GM19043 (cell line): Measurements from ENCODE around the gene SAMD5.

Experiments
- ATAC-seq: cut with Tn5 transposase; IDR thresholded peaks from one replicate; pipeline ENCODE4 v1.9.1; 2021; ENCODE audit warnings: low read depth; ENCODE audit not compliant: unreplicated experiment

Gene SAMD5

DNA sequence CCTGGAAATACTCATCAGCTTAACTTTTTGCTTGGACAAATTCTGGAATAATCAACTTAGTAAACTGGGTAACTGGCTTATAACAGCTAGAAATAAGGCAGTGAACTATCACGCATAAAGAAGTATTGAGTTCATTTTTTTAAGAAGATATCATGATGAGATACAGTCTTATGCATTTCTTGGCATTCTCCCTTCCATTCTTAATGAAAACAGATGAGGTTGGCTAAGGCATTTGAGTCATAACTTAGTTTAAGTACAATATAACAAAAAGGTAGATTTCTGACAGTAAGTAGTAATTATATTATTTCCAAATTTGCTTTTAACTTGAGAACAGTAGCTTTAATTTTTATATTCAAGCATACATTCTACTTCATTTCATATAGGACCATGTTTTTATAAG is 56.1 kb downstream of the SAMD5 start:
- ATAC-seq, result no peak

DNA sequence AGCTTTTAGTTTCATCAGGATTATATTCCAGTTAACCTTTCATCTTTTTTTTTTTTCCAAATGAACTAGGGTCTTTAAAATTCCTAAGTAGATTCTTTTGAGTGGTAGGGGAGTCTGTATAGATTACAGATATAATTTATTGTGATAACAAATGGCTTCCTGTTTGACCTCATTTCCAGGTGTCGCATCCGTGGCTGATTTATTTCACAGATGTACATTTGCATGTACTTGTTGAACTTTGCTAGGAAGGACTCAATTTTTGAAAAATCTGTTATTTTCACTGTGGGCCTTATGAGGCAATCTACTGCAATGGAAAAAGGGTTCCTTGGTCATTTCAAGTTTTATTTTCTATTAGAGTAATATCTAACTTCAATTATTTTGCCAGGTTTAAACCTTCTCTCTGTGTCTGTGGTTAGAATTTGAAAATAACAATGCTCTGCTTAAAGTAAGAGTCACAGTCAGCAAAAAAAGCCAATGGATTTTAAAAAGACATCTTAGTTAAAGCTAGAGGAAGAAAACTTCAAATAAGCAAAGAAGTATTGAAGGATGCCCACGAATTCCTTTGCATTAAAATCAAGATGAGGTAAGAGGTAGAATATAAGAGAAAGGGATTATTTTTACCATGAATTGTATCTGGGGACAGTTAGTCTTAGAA is 57.9 kb downstream of the SAMD5 start:
- no peak for ATAC-seq

DNA sequence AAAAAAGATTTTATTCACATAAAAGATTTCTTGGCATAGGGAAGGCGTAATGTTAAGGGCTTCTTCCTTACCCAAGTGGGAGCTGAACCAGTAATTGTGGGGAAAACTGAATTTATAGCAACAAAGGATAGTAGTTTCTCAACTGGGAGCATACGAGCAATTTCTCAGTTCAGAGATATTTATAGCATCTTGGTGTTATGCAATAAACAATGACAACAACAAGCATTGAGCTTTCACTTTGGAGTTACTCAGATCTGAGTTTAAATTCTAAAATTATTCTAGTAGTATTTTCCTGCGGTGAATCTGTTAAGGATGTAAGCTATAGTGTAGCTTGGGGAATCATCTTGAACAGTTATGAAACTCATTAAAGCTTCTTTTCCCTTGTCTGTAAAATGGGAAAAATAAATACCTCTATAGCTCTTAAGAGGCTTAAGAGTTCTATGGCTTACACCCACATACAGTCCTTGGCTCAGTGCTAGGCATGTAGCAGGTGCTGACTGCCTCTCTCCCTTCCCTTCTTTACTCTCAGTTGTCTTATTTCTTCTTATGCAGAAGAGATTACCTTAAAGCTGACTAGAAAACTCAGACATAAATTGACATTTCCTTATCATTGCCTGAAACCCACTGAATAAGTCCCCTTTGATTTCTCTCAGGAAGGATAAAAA is 58.8 kb downstream of the SAMD5 start:
- no peak for ATAC-seq

DNA sequence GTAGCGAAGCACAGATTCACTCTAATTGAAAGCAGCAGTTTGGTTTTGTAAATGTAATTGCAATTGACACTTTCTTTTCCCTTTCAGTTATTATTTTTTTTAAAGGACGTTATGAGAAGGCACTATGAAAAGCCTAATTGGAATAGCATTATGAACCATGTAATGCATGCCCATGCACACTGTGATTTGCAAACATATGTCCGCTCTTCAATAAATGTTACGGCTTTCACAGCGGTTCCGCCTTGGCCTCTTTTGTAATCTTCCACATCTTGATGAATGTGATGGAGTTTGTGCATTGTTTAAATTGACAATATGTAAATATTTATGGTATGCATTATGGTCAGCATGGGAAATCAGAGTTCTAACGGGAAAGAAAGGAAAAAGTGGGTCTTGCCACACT is 61.3 kb downstream of the SAMD5 start:
- ATAC-seq, result no peak

DNA sequence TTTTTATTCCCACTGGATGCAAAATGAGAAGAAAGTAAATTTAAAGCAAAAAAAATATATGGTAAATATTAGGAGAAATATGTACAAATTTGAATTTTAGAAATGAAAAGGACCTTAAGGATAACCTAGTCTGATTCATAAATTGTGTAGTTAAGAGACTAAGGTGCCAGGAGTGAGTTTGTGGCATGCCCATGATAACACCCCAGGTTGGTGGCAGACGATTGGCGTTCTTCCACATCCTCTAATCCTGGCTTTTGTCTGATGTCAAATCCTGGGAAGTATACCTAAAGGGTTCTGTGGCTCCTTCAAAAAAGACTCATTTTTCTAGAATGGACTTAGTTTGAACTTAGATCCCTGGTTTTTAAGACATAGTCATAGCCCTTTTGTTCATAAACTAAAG is 62.2 kb downstream of the SAMD5 start:
- no peak for ATAC-seq

DNA sequence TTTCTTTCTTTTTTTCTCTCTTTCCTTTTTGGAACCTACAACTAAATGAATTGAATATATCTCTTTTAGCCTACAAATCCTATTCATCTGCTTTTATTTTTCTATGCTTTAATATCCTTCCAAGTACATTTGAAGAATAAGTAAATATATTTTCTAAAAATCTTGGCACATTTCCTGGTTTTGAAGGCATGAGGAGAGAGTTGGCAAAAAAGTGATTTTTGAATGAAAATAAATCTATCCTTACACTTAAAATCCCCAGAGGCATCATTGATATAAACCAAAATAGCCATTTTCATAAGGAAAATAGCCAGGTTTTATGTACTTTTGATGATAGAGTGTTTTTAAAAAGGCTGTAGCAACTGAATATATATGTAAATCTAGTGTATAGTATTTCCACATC is 69.0 kb downstream of the SAMD5 start:
- ATAC-seq, result no peak

DNA sequence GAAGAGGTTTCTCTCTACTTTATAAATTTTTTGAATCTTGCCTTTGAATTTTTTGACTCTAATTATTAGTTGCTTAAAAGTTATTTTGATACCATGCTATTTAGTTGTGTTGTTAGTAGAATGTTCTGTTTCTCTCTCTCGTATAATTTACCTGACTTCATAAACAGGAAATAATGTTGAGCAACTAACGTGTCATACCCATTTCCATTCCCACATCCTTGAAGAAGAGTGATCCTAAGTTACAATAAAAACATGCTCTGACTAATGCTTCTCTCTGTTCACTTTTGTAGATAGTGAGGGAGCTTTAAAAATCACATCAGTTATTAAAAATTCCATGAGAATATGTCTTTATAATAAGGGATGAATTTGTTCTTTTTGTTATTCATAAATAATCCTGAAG is 69.7 kb downstream of the SAMD5 start:
- no peak for ATAC-seq

DNA sequence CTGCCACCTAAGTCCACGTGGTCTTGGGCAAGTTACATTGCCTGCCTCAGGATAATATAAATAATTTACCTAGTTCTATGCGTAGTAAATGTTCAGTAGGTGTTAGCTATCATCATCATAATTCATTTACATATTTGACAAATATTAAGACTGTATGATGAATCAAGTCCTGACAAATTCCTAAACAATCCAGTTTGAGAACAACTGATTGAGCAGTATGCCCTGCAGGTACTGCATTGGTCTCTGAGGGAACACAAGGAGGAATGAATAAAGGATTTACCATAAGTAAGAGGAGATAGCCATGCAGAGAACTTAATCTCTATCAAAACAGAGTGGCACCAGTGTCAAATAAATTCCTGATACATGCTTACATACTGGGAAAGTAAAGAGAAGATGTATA is 70.4 kb downstream of the SAMD5 start:
- no peak for ATAC-seq

DNA sequence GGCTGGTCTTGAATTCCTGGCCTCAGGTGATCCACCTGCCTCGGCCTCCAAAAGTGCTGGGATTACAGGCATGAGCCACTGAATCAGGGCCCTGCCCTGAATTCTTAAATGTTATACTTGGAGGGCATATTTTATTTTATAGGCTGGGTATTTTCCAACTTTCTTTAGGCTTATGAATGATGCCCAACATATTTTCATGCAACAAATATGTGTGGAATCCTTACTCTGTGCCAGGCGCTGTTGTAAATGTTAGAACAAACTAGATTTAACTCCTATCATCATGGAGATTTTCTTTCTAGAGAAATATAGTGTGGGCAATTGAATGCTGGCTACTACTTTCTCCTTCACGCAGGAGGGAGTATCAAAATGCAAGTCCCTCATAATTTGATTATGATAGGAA is 71.2 kb downstream of the SAMD5 start:
- no peak for ATAC-seq

DNA sequence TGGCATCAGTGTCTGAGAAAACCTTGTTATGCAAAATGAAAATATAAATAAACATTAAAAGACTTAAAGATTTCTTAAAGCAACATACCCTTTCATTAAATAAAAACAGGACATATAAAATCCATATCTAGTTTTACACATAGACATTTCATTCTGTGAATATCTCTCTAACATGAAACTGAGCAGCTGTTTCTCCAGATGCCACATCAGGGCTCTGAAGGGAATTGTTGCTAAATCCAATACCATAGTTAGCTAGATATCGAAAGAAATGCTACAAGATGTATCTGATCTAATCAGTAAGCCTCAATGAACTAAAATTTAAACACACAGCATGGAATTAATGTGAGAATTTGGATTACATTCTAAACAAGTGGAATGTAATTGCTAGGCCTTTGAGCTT is 74.5 kb downstream of the SAMD5 start:
- ATAC-seq, result no peak

DNA sequence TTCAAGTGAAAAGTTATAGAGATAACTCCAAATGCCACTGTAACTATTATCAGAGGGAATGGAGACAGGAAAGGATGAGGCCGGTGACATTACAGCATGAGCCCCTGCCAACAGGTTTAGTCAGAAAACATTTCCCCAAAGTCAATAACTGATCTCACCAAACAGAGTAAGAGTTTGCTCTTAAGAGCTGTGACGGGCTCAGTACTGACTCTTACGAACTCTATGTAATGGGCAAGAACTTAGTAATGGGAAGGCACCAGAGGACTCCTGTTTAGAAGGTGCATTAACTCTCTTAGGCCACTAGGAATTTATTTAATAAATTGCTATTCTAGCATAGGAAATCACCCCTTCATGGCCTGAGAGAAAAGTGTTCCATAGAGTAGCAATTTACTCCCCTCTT is 76.8 kb downstream of the SAMD5 start:
- ATAC-seq, result no peak

DNA sequence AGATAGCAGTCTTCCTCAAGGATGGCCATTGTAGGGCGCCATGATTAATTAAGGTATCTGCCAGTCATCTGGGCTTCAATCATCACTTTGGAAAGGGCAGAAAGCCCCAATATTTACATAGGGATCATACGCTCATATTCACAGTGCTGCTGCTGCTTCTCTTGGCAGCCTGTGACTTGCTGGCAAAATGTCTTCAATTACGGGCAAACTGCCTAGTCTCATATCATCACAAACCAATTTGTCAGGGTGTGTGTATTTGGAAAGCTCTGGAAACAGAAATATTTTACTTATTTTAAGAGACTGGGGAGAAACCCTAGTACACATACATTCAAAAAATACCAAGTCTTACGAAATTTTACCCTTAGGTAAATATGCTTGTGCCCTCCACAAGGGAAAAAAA is 77.6 kb downstream of the SAMD5 start:
- no peak for ATAC-seq

DNA sequence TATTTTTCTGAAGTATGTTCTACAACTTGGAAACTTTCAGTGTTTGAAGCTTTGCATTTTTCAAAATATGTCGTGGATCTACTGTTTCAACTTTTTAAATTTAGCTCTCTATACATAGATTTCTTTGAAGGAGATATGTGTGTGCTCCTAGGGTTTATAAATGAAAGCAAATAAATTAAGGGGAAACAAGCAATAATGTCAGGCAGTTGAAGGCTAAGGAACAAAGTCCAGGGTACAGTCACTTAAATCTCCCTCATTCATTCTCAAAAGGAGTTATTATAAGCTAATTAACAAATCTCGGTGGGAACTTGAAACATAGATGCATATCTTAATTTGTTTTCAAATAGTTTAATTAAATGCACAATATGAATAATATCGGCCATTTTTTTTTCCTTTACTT is 79.4 kb downstream of the SAMD5 start:
- ATAC-seq, result no peak

DNA sequence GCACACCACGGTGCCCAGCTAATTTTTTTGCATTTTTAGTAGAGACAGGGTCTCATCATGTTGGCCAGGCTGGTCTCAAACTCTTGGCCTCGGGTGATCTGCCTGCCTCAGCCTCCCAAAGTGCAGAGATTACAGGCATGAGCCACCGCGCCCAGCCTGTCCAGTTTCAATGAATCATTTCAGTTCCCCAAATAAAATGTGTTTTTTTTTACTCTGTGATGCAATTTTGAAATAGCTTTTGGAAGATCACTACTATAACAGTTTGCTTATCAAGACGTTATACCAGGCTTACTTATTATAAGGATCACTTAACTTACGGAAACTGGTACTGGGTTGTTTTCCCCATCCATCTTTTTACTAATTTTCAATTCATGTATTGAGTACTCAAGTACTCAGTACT is 80.0 kb downstream of the SAMD5 start:
- ATAC-seq, result no peak

DNA sequence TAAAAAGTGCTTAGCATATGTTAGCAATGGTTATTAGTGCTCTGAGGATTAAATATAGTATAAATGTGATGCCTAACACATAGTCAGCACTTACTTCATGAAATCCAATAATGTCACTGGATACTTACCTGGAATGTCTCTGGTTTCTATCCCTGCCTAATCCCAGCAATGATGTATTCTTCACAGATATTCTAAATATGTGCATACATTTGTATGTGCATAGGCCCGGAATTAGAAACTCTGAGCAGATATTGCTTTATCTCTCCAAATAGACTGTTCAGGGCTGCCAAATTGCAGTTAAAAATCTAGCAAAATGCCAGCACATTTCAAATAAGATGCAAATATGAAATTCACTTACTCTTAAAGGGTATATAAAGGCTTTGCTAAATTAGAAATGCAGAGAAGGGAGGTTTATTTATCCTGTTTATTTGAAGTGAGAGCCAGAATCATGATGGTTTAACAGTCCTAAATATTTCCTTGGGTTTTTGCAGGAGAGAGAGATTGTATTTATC is 81.3 kb downstream of the SAMD5 start:
- ATAC-seq, result no peak

DNA sequence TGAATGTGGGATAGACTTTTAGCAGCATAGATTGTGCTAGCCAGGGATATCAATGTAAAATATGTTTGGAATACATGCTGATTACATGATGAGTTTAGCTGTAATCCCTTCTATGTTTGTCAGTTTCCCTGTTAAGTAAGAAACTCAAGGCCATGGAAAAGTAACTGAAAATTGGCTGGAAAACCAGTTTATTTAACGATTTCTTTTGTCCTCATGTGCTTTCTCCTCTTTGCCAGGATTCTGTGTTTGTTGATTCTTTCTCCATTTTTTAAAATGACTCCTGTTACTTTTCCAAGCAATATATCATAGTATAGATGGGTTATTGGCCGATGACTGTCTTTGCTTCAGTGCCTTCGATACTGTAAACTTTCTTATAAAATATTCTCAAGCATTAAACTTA is 87.5 kb downstream of the SAMD5 start:
- ATAC-seq, result no peak

DNA sequence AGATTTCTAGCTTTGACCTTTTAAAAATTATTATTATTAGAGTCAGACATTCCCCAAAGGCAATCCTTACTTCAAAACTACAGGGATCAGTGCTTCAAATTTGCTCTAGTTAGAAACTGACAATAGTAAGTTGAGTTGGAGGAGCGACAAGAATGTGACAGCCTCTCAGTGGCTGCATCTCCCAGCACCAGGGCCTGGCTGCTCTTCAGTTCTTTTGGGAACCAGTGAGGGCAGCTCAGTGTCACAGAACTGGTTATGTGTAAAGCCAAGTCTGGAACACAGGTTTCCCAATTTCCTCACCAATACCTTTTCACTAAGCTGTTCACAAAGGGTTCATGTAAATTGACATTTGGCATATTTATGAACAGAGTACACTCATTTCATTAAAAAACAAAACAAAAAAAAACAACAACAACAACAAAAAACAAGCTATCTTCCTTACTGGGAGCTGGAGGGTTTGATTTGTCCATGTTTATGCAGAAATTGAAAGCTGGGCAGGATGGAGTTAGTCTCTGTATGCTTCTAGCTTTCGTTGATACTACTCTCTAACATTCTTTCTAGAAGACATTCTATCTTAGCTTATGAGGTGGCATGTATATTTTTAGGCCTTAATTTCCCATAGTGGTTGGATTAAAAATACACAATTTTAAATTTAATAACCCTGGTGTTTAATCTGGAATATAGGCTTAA is 95.0 kb downstream of the SAMD5 start:
- ATAC-seq, result no peak

DNA sequence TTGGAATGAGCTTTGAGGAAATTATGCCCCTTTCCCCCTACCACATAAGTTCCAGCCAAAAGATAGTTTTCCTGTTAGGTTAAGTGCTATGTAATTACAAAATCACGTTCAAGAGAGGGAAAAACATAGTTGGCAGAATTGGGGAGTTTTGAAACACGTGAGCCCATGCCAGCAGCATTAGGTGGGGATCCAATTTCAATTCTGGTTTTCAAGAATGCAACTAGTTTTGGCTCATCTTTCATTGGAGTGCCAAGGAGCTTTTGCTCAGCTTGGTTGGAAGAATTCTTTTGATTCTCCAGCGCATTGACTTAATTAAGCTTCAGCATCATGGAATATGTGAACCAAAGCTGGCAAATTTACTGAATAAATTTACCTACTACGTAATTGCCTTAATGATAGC is 95.9 kb downstream of the SAMD5 start:
- ATAC-seq, result no peak

DNA sequence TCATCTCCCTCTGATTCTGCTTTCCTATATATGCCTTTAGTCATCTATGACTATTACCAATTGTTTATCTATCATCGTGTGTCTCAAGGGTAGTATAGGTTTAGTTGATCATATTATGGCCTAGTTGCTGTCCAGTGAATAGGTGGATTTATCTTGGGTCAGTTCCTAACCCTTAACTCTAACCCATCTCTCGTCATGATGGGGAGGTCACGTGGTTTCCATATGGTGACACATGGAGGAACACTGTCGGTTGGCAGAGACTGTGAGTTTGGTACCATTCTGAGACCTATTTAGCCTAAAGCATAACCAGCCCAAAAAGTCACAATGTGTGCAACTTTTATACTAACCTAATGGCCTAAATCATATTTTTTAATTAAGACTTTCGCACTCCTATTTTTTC is 103.5 kb downstream of the SAMD5 start:
- ATAC-seq, result no peak

DNA sequence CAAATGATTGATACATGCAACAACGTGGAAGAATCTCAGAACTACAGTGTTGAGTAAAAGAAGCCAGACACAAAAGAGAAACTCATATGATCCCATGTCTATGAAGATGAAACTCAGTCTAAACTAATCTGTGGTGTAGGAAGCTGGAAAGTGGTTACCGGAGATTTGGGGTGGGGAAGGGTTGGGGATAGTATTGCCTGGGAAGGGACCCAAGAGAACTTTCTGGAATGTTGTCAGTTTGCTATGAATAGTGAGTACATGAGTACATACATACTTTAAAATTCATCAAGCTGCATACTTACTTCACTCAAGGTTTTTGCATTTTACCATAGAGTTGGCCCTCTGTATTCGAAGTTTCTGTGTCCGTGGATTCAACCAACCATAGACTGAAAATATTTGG is 106.0 kb downstream of the SAMD5 start:
- no peak for ATAC-seq

DNA sequence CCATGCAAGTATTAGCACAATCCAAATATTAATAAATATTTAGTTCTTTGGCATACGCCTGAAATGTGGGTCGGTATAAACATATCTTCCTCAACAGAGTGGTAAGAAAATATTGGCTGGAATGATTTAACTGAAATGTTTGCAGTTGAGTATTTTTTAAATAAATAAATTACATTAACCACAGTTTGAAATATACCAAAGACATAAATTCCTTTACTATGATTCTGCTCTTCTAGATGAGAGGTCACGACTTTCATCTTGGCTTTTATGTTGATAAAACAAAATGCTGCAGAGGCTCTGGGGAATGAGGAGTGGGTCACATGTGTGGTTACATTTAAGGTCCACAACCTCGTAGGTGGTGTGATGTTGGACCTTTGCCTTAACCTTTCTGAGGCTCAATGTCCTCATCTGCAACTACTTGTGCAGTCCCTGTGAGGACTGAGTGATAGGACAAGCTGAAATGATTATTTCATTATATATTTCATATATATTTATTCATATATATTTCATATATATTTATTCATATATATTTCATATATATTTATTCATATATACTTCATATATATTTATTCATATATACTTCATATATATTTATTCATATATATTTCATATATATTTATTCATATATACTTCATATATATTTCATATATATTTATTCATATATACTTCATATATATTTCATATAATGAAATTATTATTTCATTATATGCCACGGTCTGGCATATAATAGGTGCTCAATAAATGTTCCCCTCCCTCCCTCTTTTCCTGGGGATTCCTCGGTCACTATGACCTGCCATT is 107.4 kb downstream of the SAMD5 start:
- no peak for ATAC-seq
